Right hindlimb (tissue), 1 donor: Measurements from ENCODE around the gene VWA3A.
"Not testable (repeated sequence)": the region's sequence is repeated elsewhere in the genome, so short reads cannot be mapped to it uniquely, and the experiment has no call there.

Source experiments
- DNase-seq: peaks from one replicate; pipeline ENCODE4 v3.0.0-alpha.2; 2018

VWA3A gene

DNA sequence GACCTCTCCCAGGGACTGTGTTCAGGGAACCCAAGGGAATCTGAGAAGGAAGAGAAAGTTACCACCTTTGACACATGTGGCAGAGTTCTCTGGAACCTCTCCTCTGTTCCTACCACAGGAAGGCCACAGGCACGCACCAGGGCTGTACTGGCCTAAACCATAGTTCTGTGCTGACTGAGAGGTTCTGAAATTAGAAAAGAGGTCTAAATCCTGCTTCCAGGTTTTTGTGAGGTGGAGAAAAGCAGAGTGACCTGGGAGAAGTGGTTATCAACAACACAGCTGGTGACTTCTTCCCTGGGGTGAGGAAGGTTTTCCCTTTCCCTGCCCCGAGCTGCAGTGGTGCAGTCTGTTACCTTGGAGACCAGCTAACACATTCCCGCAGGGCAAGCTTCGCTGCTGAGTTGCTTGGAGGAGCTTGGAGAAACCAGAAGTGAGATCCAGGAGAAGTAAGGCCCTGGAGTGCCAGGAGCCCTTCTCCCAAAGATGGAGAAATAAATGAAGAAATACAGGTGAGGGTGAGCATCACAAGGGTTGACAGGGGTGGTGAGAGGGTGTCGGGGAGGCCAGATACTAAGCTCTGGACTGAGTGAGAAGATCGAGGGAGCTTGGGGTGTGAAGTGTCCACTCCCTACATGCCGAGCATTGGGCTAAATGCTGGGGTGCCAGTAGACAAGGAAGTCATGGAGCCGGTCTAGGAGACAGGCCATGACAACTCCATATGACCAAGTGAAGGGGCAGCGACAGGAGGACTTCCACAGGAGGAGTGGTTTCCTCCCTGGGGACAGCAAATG lies at the start of gene VWA3A:
Gene VWA3A (plus strand): TSS at position 399 of the 791 bp plus-strand sequence. CDS start 97 bp downstream, at position 496.
- DNase-seq = peak; percentile 28

DNA sequence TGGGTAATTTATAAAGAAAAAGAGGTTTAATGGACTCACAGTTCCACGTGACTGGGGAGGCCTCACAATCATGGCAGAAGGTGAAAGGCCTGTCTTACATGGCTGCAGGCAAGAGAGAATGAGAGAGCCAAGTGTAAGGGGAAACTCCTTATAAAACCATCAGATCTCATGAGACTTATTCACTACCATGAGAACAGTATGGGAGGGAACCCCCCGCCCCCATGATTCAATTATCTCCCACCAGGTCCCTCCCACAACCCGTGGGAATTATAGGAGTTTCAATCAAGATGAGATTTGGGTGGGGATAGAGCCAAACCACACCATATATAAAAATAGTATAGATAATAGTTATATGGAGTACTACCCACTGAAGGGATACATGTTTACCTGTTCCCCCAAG lies 48.5 kb upstream of the VWA3A start:
- DNase-seq = not testable (repeated sequence)

DNA sequence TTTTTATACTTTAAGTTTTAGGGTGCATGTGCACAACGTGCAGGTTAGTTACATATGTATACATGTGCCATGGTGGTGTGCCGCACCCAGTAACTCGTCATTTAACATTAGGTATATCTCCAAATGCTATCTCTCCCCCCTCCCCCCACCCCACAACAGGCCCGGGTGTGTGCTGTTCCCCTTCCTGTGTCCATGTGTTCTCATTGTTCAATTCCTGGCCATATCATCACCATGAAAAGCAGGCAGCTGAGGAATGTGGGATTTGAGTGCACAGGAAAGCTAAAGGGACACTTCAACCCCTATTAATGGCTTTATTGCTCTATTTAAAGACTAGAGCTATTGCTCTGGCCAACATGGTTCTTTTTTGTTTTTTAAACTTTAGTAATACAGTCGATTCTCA lies 46.5 kb upstream of the VWA3A start:
- DNase-seq = not testable (repeated sequence)

- no peak for DNase-seq
Measured at GRCh38 chr16:22050963-22051362, 41.4 kb upstream of the VWA3A start.

- DNase-seq = no peak
Measured at GRCh38 chr16:22052980-22053379, 39.4 kb upstream of the VWA3A start.

- DNase-seq = no peak
Measured at GRCh38 chr16:22053921-22054341, 38.4 kb upstream of the VWA3A start.

GRCh38 chr16:22054847-22055590 lies 37.3 kb upstream of the VWA3A start:
- DNase-seq = no peak

- no peak for DNase-seq
Measured at GRCh38 chr16:22055881-22056280, 36.5 kb upstream of the VWA3A start.

DNA sequence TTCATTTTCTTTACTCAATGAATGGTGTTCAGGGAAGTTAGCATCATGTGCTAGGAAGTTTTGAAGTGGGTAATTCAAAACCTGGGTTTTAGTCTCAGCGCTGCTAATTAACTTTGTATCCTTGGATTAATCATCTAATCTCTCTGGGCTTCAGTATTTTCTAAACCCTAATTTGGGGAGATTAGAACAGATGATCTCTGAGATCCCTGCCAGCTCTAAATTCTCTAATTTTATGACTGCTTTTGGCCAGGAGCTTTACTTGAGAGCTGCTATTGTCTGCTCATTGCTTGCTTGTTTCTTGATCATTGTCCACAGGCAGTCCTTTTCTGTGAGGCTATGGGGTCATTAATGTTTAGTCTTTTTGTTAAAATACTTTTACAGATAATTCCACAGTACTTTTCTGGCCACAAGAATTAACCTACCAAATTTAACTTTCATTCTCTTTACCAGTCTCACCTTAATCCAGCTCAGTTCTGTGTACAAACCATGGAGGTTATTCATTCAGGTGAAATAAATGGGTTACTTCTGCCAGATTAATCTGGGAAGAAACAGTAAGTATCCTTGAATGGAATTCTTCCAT lies 28.4 kb upstream of the VWA3A start:
- DNase-seq = no peak

GRCh38 chr16:22065252-22065651 lies 27.1 kb upstream of the VWA3A start:
- no peak for DNase-seq

DNA sequence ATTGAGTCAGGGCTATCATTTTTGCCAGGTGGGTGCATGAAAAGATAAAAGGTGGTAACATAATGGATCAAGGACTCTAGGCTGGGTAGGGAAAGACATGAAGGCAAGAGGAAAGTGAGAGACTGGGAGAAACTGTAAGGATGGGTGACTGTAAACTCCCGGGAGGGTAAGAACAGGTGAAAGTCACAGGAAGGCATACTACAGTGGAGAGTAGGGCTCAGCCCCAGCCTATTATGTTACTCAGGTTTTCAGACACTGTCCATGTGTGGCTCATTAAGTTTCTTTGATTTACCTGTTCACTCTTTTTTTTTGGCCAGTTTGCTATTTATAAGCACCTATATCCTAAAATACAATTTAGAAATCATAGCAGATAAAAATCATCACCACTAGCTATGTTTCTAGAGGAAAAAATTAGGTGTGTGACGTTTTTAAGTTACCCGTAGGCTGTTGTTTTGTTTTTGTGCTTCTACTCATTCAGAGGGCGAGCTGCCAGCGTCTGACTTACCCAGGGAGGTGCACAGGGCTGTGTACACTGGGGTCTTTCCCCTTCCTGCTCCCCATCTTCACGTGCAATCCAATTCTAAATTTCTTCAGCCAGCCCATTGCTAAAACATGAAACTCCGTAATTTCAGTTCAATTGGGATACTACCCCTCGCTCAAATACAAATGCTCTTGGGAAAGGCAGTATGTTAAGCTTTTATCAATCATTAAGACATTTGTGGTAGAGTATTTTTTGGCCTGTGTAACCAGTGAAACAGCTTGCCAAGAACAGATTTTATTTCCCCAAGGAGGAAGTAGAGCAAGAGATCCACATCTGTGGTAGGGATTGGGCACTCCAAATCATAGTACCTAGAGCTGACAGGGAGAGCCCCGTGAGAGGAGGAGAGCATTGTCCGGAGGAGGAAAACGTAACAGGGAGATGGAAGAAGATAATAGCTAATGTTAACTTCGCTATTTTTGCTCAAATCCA lies 21.7 kb upstream of the VWA3A start:
- no peak for DNase-seq

DNA sequence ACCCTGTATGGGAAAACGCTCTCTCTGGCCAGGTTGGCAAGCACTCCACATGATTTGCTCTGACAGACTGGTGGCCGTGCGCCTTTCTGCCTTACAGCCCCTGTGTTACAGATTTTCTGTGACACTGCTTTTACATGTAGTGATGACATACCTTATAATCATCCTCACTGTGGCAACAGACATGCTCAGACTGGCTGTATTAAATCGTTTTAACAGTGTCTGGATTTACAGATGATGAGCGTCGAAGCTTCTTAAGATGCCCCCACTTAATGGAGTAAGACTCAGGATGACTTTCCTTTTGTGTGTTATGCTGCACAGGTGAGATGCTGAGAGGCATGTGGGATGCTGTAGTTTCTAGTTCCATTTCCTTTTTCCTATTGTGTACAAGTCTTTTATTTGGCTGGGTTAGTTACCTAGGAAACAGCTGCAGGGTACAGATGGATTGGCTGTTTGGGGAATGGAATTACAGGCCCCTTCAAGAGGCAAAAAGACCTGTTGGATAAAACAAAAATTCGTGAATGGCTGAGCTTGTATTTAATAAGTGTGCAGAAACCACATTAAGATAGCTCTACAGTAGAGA lies 20.9 kb upstream of the VWA3A start:
- no peak for DNase-seq

DNA sequence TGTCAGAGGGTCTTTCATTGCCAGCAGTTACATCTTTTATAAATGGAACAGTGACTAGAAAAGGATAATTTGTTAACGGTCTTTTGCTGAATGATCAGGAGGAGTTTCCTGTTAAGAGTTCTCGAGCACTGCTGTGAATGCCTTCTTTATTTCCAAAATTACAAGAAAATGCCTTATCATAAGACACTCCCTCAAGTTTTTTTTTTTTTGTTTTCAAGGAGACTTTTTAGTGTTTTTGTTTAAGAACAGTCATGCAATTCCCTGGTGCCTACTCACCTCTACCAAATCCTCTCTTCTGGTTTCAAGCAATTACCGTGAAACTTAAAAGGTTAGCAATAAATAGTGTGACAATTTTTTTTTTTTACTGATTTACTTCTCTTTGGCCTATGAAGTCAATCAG lies 19.0 kb upstream of the VWA3A start:
- no peak for DNase-seq

DNA sequence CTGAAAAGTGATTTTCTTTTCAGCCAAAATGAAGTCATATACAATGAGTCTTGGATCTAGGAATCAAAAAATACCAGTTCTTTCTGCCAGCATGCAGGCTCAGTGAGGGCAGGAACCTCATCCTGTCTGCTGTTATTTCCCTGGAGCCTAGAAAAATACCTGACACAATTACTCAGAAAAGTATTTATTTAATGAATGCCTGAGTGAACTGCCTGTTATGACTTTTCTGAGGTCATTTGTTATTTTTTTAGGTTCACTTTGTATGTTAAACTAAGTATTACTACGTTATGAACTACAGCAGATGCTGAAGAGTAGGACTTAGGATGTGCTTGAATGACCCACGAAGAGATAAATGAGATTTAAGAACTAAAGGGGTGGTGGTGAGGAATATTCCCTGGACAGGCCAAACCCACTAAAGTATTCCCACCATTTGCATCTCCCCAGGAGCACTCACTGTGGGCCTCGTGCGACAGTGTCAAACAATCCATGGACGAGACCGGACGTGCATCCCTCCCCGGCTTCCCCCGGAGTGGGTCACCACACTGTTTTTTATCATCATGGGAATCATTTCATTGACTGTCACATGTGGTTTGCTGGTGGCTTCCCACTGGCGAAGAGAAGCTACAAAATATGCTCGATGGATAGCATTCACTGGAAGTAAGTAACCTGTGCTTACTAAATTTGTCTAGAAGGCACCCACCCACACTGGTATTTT lies 17.1 kb upstream of the VWA3A start:
- peak; percentile 24 for DNase-seq

DNA sequence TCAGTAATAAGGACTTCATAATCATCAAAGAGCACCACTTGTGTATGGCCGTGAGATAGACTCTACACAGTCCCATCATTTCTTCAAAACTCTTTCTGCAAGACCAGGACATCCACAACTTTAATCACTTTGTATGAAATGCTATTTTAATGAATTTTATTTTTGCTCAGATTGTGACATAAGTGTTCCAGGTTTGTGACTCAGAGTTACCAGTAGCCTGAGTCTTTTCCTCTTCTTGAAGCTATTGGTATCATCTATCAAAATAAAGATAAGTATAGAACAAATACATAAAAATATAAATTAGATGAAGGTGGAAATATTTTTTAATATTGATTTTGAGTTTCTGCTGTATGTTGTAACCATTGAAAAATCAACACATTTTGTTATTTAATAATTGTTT lies 16.6 kb upstream of the VWA3A start:
- DNase-seq = no peak

DNA sequence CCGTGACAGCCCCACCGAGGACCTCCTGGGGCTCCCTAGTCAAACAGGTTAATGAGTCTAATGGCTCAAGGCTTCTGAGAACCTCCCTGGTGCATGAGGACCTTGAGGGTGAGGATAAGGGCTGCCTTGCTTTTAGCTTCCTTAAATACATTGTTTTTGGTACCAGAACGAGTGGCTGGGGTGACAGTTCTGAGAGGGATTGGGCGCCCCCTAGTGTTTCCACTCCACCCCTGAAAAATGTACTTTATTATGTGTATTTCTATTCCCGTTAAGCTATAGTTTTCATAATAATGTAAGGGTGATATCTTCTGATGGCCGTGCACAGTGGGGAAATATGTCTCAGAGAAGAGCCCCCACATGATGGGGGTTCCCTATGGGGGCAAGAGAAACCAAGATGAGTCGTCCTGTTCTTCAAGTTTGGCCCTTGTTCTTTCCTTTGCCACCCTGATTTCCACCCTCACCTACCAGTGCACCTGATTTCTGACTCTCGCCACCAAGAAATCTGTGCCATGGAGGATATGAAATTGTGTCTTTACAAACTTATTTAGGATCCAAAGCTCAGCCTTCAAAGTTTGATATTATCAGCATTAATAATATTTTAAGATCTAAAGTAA lies 14.5 kb upstream of the VWA3A start:
- peak; percentile 61 for DNase-seq

DNA sequence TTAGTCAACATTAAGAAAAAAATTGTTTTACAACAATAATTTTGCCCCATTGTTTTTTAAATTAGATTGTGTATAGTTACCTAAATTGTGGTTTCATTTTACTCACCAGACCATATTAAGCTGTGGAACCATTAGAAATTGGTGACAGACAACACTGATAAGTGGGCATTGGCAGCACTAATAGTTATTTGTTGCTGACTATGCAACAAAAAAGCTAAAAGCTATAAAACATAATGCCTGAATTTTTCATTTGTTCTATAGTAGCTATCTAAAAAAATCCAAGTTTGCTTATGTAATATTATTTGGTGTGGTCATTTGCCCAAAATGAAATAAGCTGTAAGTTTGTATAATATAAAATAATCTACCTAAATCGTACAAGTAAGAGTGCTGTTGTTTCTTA lies 13.7 kb upstream of the VWA3A start:
- no peak for DNase-seq

DNA sequence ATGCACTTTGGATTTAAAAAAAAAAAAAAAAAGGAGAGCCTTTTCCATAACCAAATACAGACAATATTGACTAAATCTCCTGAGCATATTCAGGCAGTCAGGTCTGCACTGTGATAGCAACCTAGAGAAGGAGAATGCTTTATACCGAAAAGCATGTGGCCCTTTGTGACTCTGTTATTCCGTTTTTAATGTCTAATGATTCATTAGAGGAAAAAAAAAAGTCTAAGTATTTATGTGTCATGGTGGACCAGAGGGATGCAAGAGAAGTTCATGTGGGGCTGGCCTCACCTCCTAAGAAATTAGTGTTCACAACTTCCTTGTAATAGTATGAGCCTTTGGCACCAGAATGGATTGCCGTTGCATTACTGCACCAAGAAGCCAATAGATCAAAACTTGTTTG lies 11.3 kb upstream of the VWA3A start:
- no peak for DNase-seq

- DNase-seq = no peak
Measured at GRCh38 chr16:22086440-22086839, 5.9 kb upstream of the VWA3A start.

DNA sequence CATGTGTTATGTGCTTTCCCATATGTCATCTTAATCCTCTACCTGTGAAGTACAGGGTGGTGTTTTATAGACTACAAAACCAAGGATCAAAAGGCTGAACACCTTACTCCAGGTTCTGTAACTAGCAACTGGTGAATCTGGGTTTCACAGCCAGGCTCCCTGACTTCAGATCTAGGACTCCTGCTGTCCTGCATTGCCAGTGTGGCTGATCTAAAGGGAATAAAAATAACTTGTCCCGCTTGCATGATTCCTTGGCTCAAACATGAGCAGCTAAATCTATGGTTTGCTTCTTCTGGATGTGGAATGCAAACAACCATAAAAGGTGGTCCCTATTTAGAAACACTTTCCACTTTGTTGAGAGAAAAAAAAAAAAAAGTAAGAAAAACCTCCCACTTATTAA lies 3.7 kb upstream of the VWA3A start:
- no peak for DNase-seq

DNA sequence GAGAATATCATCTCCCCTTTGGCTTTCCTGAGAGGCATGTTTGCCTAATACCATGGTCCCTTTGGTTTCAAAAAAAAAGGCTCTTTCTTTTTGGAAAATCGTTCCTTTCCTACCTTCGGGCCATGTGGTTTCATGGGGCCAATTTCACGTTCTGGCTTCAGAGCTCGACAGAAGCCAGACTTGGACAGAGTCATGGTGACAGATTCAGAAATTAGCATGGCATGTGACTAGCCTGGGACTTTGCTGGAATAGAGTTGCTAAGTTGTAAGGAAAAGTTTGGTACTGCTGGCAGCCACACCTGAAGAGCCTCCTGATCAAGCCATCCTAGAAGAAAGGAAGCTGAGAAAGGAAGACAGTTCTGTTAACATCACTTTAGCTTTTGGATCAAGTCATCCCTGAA lies 2.4 kb upstream of the VWA3A start:
- DNase-seq = no peak
